ENCODE measurements around the gene TLCD5.

DNA sequence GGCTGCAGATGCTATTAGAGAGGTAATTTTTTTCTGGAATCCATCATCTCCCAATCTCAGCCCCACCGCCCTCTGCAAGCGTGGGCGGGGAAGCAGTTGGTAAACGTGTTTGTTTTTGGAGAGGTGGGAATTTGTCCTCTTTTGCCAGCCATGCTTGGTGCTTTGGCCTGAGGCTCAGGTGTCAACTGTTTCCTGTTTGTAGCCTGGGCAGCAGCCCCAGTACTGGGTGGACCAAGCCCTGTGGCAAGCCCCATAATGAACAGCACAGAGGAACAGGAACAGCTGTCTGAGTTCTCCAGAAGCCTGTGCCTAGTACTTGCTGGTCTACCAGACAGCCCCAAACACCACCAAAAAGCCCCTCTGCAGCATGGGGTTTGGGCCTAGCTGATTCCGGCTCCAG is 45.6 kb upstream of the TLCD5 start:
- TF ChIP-seq EZH2 (IDR thresholded peaks at IDR 0.05; ENCODE audit: low read length) = no peak
- TF ChIP-seq, protein P1, sequence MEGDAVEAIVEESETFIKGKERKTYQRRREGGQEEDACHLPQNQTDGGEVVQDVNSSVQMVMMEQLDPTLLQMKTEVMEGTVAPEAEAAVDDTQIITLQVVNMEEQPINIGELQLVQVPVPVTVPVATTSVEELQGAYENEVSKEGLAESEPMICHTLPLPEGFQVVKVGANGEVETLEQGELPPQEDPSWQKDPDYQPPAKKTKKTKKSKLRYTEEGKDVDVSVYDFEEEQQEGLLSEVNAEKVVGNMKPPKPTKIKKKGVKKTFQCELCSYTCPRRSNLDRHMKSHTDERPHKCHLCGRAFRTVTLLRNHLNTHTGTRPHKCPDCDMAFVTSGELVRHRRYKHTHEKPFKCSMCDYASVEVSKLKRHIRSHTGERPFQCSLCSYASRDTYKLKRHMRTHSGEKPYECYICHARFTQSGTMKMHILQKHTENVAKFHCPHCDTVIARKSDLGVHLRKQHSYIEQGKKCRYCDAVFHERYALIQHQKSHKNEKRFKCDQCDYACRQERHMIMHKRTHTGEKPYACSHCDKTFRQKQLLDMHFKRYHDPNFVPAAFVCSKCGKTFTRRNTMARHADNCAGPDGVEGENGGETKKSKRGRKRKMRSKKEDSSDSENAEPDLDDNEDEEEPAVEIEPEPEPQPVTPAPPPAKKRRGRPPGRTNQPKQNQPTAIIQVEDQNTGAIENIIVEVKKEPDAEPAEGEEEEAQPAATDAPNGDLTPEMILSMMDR (optimal IDR thresholded peaks at IDR 0.05 in 1 of 3, IDR thresholded peaks at IDR 0.05 in 1 of 3, conservative IDR thresholded peaks at IDR 0.05 in 1 of 3; ENCODE audit: extremely low read depth in 1 of 3, insufficient read depth in 2 of 3, low read length in 3 of 3) = no peak
